Measurements from ENCODE around the gene ACAA1. TPM values are rescaled to one million over a fixed set of nuclear protein-coding genes. Genes with fewer than 3 reads are reported as not detected.

Gene ACAA1
- total RNA-seq, 1 donor = 34.8 TPM

Other genes with a start within 250 kb of the ACAA1 start
- 12.4 TPM for gene VILL, start 146.3 kb downstream of the ACAA1 start, total RNA-seq
- 18.1 TPM for gene PLCD1, start 107.5 kb downstream of the ACAA1 start, total RNA-seq
- 1.7 TPM for gene DLEC1, start 97.9 kb downstream of the ACAA1 start, total RNA-seq
- gene MYD88, start 1.5 kb upstream of the ACAA1 start, total RNA-seq = 23.1 TPM
- 36.0 TPM for gene OXSR1, start 28.4 kb upstream of the ACAA1 start, total RNA-seq
- gene SLC22A13, start 128.7 kb upstream of the ACAA1 start, total RNA-seq = not detected
- 0.10 TPM for gene SLC22A14, start 145.2 kb upstream of the ACAA1 start, total RNA-seq
- gene XYLB, start 209.7 kb upstream of the ACAA1 start, total RNA-seq = 0.63 TPM

Data from mononuclear cell (primary cell).